ENCODE measurements around the gene FFAR4. TPM values are rescaled to one million over a fixed set of nuclear protein-coding genes. Genes with fewer than 3 reads are reported as not detected.
A peak's percentile ranks its signal among the peaks of the same experiment; 100 is the strongest.

FFAR4 gene
- total and polyA plus RNA-seq, 12 donors: 0.20 to 1.4 (median 0.65) TPM; not detected in 2

- intact Hi-C loops (cut with DNase I): loop anchor here in 1 of 2 donors (10.0 kb wide), 1 partner anchor 121 kb away; no protein-coding TSS in a partner anchor
- no peak for TF ChIP-seq POLR2A (IDR thresholded peaks at IDR 0.05)
- TF ChIP-seq, protein P1, sequence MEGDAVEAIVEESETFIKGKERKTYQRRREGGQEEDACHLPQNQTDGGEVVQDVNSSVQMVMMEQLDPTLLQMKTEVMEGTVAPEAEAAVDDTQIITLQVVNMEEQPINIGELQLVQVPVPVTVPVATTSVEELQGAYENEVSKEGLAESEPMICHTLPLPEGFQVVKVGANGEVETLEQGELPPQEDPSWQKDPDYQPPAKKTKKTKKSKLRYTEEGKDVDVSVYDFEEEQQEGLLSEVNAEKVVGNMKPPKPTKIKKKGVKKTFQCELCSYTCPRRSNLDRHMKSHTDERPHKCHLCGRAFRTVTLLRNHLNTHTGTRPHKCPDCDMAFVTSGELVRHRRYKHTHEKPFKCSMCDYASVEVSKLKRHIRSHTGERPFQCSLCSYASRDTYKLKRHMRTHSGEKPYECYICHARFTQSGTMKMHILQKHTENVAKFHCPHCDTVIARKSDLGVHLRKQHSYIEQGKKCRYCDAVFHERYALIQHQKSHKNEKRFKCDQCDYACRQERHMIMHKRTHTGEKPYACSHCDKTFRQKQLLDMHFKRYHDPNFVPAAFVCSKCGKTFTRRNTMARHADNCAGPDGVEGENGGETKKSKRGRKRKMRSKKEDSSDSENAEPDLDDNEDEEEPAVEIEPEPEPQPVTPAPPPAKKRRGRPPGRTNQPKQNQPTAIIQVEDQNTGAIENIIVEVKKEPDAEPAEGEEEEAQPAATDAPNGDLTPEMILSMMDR (IDR thresholded peaks at IDR 0.05): no peak
Measured at GRCh38 chr10:93554316-93554663, 12.2 kb upstream of the FFAR4 start.

GRCh38 chr10:93554760-93555432 is 11.6 kb upstream of the FFAR4 start:
- DNase-seq: peak; percentile 71 to 89 (median 81)
- Histone ChIP-seq H3K27ac (peak overlapping the region in 1 of 5 donors; percentile 45), H3K36me3 (replicated peaks in 1 of 2) (no peaks in the 10 kb centered on the region), H3K4me1 (replicated peaks in 1 of 2) (no peaks in the 10 kb centered on the region), H3K27me3 (no peaks in the 10 kb centered on the region), H3K9me3 (replicated peaks in 1 of 3) (no peaks in the 10 kb centered on the region), H3K4me3 (no peak overlapping the region)
- WGBS, 4 donors: 43 to 49% (median 45%) methylated on average over 9 to 14 of the region's 14 CpGs
- intact Hi-C loops (cut with DNase I): loop anchor here in 1 of 2 donors (10.0 kb wide), 1 partner anchor 120 kb away; no protein-coding TSS in a partner anchor
- TF ChIP-seq, protein P1 (IDR thresholded peaks at IDR 0.05): peak; percentile 60 to 76 (median 68)
- no peak for TF ChIP-seq POLR2A (IDR thresholded peaks at IDR 0.05)

More at GRCh38 chr10:93554316-93554663, 12.2 kb upstream of the FFAR4 start:
- H3K36me3 ChIP-seq (replicated peaks in 1 of 2): no peaks in the 10 kb centered on the region
- no peaks in the 10 kb centered on the region for H3K4me1 ChIP-seq (replicated peaks in 1 of 2)
- WGBS, 4 donors: 60 to 85% (median 79%) methylated on average over 1 of the region's 1 CpG
- no peak for DNase-seq
- no peaks in the 10 kb centered on the region for H3K27me3 ChIP-seq
- no peak overlapping the region for H3K27ac ChIP-seq
- no peak overlapping the region for H3K4me3 ChIP-seq
- H3K9me3 ChIP-seq (replicated peaks in 1 of 3): no peaks in the 10 kb centered on the region

DNA sequence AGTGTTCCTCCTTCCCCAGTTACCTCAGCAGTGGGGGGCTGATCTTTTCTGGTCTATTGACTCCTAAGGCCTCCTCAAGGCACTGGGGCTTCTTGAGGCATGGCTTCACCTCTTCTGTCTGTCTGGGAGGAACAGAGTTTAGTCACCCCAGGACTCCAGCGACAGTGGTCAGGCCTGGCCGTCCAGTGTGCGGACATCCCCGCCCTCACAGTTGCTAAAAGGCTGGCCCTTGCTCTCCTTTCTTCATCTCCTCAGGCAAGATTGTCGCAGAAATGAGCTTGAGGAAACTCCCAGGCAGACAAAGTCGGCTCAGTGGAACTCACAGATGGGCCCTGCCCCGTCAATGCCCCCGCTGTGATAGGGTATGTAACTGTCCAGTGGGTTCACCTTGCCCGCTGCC is 7.0 kb upstream of the FFAR4 start:
- Histone ChIP-seq H3K27me3 (no peaks in the 10 kb centered on the region), H3K4me3 (no peak overlapping the region), H3K27ac (no peak overlapping the region), H3K36me3 (replicated peaks in 1 of 2) (no peaks in the 10 kb centered on the region), H3K9me3 (replicated peaks in 1 of 3) (no peaks in the 10 kb centered on the region), H3K4me1 (replicated peaks in 1 of 2) (no peaks in the 10 kb centered on the region)
- TF ChIP-seq, protein P1 (IDR thresholded peaks at IDR 0.05): no peak
- TF ChIP-seq POLR2A (IDR thresholded peaks at IDR 0.05): no peak
- 93 to 97% (median 93%) methylated on average over 5 to 9 of the region's 9 CpGs for WGBS, 4 donors
- DNase-seq: no peak
- intact Hi-C loops (cut with DNase I): loop anchor here in 1 of 2 donors (10.0 kb wide), 1 partner anchor 115 kb away; no protein-coding TSS in a partner anchor

DNA sequence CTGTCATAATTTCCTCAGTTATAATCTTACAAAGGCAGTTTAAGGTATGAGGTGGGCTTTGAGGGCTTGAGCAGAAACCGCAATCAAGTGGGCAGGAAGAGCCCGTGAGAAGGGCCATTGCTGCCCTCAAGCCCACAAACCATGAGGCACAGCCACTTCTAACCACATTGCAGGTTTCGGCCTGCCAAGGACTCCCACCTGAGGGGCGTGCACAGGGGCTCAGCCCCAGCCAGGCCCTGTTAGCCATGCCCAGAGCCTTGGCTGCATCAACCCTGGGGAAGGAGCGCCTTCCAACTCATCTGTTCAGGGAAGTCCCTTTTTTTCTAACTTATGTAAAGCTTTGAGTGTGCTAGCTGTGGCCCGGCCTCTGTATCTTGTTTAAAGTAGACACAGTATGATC is 5.9 kb upstream of the FFAR4 start:
- Histone ChIP-seq H3K27me3 (no peaks in the 10 kb centered on the region), H3K9me3 (replicated peaks in 1 of 3) (no peaks in the 10 kb centered on the region), H3K36me3 (replicated peaks in 1 of 2) (no peaks in the 10 kb centered on the region), H3K27ac (no peak overlapping the region), H3K4me3 (no peak overlapping the region), H3K4me1 (replicated peaks in 1 of 2) (no peaks in the 10 kb centered on the region)
- intact Hi-C loops (cut with DNase I): no loop called here
- 87 to 96% (median 94%) methylated on average over 3 to 6 of the region's 6 CpGs for WGBS, 4 donors
- TF ChIP-seq POLR2A (IDR thresholded peaks at IDR 0.05): no peak
- TF ChIP-seq, protein P1 (IDR thresholded peaks at IDR 0.05): no peak
- DNase-seq: no peak

All from adrenal gland (tissue), 12 donors.